ENCODE data around the gene ATXN1. TPM values are rescaled to one million over a fixed set of nuclear protein-coding genes. Genes with fewer than 3 reads are reported as not detected.

The ATXN1 gene
- total and polyA plus RNA-seq, 2 of the 13 experiments (the other 11 are each of a cell fraction or from before 2014, with no cell fraction given) = 20.7 to 39.5 TPM

DNA sequence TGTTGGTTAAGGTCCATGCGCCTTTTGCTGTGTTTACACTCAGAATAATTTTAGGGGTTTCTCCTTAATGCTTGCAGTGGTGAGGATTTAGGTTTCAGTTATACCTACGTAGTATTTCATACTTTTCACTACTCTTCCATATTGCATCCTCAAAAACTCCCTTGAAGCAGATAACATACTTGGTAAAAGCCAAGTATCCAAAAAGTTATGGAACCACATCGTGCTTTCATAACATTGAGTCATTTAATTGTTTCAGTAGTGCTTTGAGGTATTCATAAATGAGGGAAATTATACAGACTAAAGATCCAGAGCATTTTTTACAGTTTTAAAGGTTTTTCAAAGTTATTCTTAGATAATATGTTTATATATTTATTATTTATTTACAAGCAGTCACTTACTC is 4.0 kb upstream of the ATXN1 start:
- intact Hi-C loops (cut with micrococcal nuclease; ENCODE audit: unreplicated experiment) = loop anchor here (10.0 kb wide), 1 partner anchor 350 kb away; no protein-coding TSS in a partner anchor
- in situ Hi-C loops (cut with HindIII; ENCODE audit: extremely low pct_ligation_motif_present, low pct_unique_long_range_greater_than_20kb) = loop anchor here (5.0 kb wide), 1 partner anchor 197 kb away; no protein-coding TSS in a partner anchor
- 93% methylated on average over 3 of the region's 3 CpGs for WGBS (ENCODE audit: low lambda C conversion rate)
- H3K4me1 ChIP-seq (ENCODE audit: insufficient read depth, low read length) = peaks cover 43% of the 10 kb centered on the region
- BruUV-seq (replicated peaks) = no TSS peak
- no peaks in the 10 kb centered on the region; a peak in 1 of 5 replicates for H3K27me3 ChIP-seq (ENCODE audit: control insufficient read depth in 1 of 2, insufficient read depth in 2 of 2, low read length in 2 of 2)
- H3K9me3 ChIP-seq (ENCODE audit: low read length) = no peaks in the 10 kb centered on the region
- H3K4me3 ChIP-seq (replicated peaks in 1 of 3; ENCODE audit: insufficient read depth in 1 of 3, low read depth in 2 of 3, low read length in 3 of 3) = no peak overlapping the region
- ChIA-PET CTCF (ENCODE audit: low intra/inter-chr PET ratio, low total read pairs) (interaction anchor here (1.4 kb wide), 1 partner anchor 200 kb away, joined by 7 read pairs; no protein-coding TSS in a partner anchor), POLR2A (interaction anchor here (1.3 kb wide), 1 partner anchor 66 kb away, joined by 3 read pairs; no protein-coding TSS in a partner anchor)
- no peak for DNase-seq (ENCODE audit: low spot score)
- H3K36me3 ChIP-seq (replicated peaks in 1 of 2; ENCODE audit: control insufficient read depth in 1 of 2, insufficient read depth in 2 of 2, low read length in 2 of 2) = no peaks in the 10 kb centered on the region
- no peak overlapping the region for H3K4me2 ChIP-seq (ENCODE audit: low read depth, low read length)
- peaks cover 2% of the 10 kb centered on the region for H3K79me2 ChIP-seq (ENCODE audit: insufficient read depth, low read length)
- H4K20me1 ChIP-seq (ENCODE audit: insufficient read depth, low read length) = no peaks in the 10 kb centered on the region
- FAIRE-seq = no peak
- H2AFZ ChIP-seq (ENCODE audit: low read length) = no peak overlapping the region
- no peak for TF ChIP-seq PCBP1 (IDR thresholded peaks at IDR 0.05; ENCODE audit: borderline replicate concordance, low read depth, low read length)
- H3K27ac ChIP-seq (ENCODE audit: extremely low read length, insufficient read depth, low read length) = no peak overlapping the region
- no peak for ATAC-seq
- no peak overlapping the region for H3K9ac ChIP-seq (ENCODE audit: insufficient read depth, low read depth, low read length)

DNA sequence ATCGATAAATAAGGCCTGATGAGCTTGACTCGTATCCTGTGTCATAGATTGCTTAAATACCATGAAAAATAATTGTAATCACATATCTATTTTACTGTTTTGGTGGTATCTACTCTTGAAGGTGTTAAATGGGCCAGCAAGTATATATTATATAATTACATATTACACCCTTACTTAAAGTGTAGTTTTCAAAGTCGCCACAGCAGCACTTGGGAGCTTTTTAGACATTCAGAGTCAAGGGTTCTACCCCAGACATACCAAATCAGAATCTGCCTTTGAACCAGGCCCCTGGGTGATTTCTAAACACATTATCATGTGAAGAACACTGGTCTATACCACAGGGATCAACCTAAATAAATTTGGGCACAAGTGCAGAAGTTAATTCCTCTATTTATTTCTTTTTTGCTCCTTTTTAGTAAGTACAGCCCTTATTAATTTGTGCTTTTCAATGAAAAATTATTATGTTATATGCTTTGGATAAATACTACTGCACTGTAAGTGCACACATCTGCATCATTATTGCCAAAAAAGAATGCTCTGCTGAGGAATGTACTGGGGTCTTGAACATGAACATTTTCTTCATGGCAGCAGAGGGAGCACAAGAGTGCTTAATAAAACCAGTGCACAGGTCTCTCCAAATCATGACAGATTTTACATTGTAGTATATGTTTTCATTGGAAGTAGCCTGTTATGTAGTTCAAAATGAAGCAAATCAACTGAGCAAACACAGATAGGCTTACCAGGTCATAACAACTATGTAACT is 3.1 kb upstream of the ATXN1 start:
- Histone ChIP-seq H3K27me3 (ENCODE audit: control insufficient read depth in 1 of 2, insufficient read depth in 2 of 2, low read length in 2 of 2) (no peaks in the 10 kb centered on the region; a peak in 1 of 5 replicates), H3K27ac (ENCODE audit: extremely low read length, insufficient read depth, low read length) (no peak overlapping the region), H3K4me3 (replicated peaks in 1 of 3; ENCODE audit: insufficient read depth in 1 of 3, low read depth in 2 of 3, low read length in 3 of 3) (no peak overlapping the region), H3K9ac (ENCODE audit: insufficient read depth, low read depth, low read length) (no peak overlapping the region), H3K4me1 (ENCODE audit: insufficient read depth, low read length) (peaks cover 35% of the 10 kb centered on the region), H3K79me2 (ENCODE audit: insufficient read depth, low read length) (peaks cover 10% of the 10 kb centered on the region), H3K36me3 (replicated peaks in 1 of 2; ENCODE audit: control insufficient read depth in 1 of 2, insufficient read depth in 2 of 2, low read length in 2 of 2) (no peaks in the 10 kb centered on the region), H3K9me3 (ENCODE audit: low read length) (no peaks in the 10 kb centered on the region), H3K4me2 (ENCODE audit: low read depth, low read length) (no peak overlapping the region), H2AFZ (ENCODE audit: low read length) (no peak overlapping the region), H4K20me1 (ENCODE audit: insufficient read depth, low read length) (no peaks in the 10 kb centered on the region)
- ATAC-seq (no peak), FAIRE-seq (no peak), DNase-seq (ENCODE audit: low spot score) (peak; percentile 53)
- 94% methylated on average over 3 of the region's 3 CpGs for WGBS (ENCODE audit: low lambda C conversion rate)
- CTCF ChIA-PET (ENCODE audit: low intra/inter-chr PET ratio, low total read pairs) = interaction anchor here (1.1 to 1.4 kb wide), 2 partner anchors 201 to 433 kb away, joined by 3 to 7 read pairs; no protein-coding TSS in a partner anchor
- intact Hi-C loops (cut with micrococcal nuclease; ENCODE audit: unreplicated experiment) (loop anchor here (1.0 to 10.0 kb wide), 4 partner anchors 58 to 350 kb away; no protein-coding TSS in a partner anchor), in situ Hi-C loops (cut with HindIII; ENCODE audit: extremely low pct_ligation_motif_present, low pct_unique_long_range_greater_than_20kb) (loop anchor here (5.0 kb wide), 3 partner anchors 182 to 432 kb away; no protein-coding TSS in a partner anchor)
- POLR2A ChIA-PET = interaction anchor here (1.3 to 1.4 kb wide), 2 partner anchors 35 to 65 kb away, joined by 3 to 5 read pairs; no protein-coding TSS in a partner anchor
- no TSS peak for BruUV-seq (replicated peaks)
- peak; percentile 42; the same call in 1 of the 2 replicates for TF ChIP-seq SMC3 (IDR thresholded peaks at IDR 0.05; ENCODE audit: low read length)
- TF ChIP-seq LCORL (IDR thresholded peaks at IDR 0.05) = no peak
- TF ChIP-seq LCORL (CRISPR knock-in tag; IDR thresholded peaks at IDR 0.05) = 0 out of 2 replicates have a peak, but pooled peaks have one; percentile 21
- TF ChIP-seq ZNF24 (IDR thresholded peaks at IDR 0.05) = peak; percentile 86
- TF ChIP-seq, protein P1, sequence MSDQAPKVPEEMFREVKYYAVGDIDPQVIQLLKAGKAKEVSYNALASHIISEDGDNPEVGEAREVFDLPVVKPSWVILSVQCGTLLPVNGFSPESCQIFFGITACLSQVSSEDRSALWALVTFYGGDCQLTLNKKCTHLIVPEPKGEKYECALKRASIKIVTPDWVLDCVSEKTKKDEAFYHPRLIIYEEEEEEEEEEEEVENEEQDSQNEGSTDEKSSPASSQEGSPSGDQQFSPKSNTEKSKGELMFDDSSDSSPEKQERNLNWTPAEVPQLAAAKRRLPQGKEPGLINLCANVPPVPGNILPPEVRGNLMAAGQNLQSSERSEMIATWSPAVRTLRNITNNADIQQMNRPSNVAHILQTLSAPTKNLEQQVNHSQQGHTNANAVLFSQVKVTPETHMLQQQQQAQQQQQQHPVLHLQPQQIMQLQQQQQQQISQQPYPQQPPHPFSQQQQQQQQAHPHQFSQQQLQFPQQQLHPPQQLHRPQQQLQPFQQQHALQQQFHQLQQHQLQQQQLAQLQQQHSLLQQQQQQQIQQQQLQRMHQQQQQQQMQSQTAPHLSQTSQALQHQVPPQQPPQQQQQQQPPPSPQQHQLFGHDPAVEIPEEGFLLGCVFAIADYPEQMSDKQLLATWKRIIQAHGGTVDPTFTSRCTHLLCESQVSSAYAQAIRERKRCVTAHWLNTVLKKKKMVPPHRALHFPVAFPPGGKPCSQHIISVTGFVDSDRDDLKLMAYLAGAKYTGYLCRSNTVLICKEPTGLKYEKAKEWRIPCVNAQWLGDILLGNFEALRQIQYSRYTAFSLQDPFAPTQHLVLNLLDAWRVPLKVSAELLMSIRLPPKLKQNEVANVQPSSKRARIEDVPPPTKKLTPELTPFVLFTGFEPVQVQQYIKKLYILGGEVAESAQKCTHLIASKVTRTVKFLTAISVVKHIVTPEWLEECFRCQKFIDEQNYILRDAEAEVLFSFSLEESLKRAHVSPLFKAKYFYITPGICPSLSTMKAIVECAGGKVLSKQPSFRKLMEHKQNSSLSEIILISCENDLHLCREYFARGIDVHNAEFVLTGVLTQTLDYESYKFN (CRISPR knock-in tag; conservative IDR thresholded peaks at IDR 0.05) = no peak
- TF ChIP-seq ZNF451 (CRISPR knock-in tag; IDR thresholded peaks at IDR 0.05) = no peak
- TF ChIP-seq, protein P2, sequence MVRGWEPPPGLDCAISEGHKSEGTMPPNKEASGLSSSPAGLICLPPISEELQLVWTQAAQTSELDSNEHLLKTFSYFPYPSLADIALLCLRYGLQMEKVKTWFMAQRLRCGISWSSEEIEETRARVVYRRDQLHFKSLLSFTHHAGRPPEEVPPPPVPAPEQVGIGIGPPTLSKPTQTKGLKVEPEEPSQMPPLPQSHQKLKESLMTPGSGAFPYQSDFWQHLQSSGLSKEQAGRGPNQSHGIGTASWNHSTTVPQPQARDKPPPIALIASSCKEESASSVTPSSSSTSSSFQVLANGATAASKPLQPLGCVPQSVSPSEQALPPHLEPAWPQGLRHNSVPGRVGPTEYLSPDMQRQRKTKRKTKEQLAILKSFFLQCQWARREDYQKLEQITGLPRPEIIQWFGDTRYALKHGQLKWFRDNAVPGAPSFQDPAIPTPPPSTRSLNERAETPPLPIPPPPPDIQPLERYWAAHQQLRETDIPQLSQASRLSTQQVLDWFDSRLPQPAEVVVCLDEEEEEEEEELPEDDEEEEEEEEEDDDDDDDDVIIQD (CRISPR knock-in tag; IDR thresholded peaks at IDR 0.05; ENCODE audit: low read depth) = 0 out of 2 replicates have a peak, but pooled peaks have one; percentile 35
- TF ChIP-seq STAG1 (CRISPR knock-in tag; IDR thresholded peaks at IDR 0.05) = peak; percentile 64
- peak; percentile 18; the same call in 1 of the 2 replicates for TF ChIP-seq RAD21 (CRISPR knock-in tag; IDR thresholded peaks at IDR 0.05)
